HuH-7 (cell line): ENCODE measurements around the gene RNU1-4.
"Not testable (repeated sequence)": the region's sequence is repeated elsewhere in the genome, so short reads cannot be mapped to it uniquely, and the experiment has no call there.

ENCODE experiments used
- DNase-seq: peaks from one replicate; pipeline ENCODE4 v3.0.0; 2011; ENCODE audit warnings: low spot score

RNU1-4 gene

GRCh38 chr1:16708704-16709103, 31.6 kb upstream of the RNU1-4 start:
- not testable (repeated sequence) for DNase-seq

DNA sequence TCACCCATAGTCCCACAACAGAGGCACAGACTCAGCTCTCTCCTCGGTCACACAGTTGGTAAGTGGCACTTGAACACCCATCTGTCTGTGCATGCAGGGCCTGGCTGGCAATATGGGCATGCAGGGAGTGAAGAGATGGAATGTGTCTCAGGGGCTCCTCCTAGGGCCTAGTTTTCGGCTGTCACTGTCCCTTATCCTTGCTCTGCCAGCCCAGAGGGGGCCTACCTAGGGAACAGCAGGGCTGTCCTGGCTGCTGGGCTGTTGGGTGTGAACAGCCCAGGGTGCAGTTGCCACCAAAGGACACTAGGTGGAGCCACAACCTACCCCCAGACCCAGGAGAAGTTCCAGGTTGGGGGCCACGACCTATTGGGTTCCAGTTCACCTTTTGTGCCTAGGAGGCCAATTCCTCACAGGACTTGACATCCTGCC, 30.6 kb upstream of the RNU1-4 start:
- DNase-seq: not testable (repeated sequence)

GRCh38 chr1:16710618-16711017, 29.7 kb upstream of the RNU1-4 start:
- not testable (repeated sequence) for DNase-seq

- DNase-seq: not testable (repeated sequence)
These were observed 28.2 kb upstream of the RNU1-4 start for GRCh38 chr1:16712131-16712530.

DNA sequence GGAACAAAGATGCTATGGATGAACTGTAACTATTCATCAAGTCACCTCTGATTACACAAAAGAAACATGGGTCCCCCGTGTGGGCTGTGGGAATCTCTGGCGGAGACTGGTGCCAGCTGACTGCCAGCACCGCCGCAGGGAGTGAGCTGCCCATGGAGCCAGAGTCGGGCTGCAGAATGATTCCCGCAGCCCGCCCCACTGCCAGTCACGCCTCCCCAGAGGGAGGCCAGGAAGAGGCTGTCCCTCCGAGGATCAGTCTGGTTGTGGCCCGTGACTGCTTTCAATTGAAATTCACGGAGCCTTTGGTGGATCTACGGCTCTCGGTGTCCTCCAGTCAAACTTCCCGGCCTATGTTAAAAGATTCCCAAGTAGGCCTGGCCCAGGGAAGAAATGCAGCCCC, 27.7 kb upstream of the RNU1-4 start:
- DNase-seq: not testable (repeated sequence)

- DNase-seq: not testable (repeated sequence)
These were observed 27.3 kb upstream of the RNU1-4 start for GRCh38 chr1:16712984-16713383.

- DNase-seq: not testable (repeated sequence)
These were observed 26.8 kb upstream of the RNU1-4 start for GRCh38 chr1:16713480-16713879.

- DNase-seq: no peak
These were observed 23.5 kb upstream of the RNU1-4 start for GRCh38 chr1:16716691-16717335.

DNA sequence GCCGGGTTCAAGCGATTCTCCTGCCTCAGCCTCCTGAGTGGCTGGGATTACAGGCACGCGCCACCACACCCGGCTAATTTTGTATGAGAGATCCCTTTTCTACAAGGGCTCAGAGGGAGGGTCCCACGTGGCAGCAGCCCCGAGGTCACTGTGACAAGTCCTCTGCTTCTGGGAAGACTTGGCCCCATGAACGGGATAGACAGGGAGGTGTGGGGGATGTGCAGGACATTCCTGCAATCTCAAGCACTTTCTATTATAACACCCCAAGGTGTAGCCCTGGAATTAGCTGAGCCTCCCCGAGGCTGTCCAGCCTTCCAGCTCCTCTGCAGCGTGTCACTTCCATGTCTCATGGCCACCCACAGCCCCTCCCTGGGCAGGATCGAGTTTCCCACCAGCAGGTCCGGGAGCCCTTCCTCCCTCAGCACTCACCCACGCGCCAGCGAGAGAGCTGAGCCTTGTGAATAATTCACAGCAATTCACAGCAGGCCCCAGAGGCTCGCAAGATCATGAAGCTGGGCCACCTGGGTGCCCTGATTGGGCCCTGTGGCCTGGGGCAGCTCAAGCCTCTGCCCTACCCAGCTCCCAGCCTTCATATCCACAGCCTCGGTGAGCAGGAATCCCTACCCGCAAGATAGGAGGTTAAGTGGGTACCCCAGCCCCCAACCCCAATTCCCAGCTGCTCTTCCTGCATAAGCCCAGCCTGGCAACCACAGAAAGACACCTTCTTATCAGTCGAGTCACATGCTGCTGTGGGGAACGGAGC, 22.8 kb upstream of the RNU1-4 start:
- no peak for DNase-seq

DNA sequence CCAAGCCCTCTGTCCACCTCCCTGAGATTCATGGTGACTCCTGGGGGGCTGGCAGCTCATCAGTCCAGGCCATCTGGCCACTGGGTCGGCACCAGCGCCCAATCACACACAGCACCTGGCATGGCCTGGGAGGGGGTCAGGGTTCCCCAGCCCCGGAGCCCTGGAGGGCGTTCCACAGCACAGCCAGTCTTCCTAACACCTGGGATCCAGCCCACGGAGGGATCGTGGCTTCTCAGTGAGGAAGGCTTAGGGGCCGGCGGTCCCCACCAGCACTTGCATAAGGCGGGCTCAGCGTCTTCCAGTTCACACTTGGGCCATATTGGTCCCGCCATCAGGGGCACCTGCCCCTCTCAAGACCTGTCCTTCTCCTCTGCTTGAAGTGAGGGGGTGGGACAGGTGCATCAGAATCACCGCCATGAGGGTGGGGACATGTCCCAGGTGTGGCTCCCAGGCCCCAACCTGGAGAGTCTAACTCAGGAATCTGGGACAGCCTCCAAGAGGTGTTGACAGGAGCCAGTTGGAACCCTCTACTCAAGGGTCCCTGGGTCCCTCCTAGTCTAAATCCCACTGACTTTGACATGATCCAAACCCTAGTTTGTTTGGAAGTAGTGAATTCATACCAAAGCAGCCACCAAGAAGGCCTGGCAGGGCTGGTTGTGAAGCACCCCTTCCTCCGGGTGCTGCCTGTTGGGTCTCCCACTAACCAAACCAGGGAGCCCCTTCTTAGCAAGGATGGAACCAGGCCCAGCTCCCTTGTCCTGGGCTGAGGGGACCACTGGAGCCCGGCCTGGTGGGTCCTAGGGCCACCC, 22.0 kb upstream of the RNU1-4 start:
- not testable (repeated sequence) for DNase-seq

GRCh38 chr1:16718908-16719533, 21.3 kb upstream of the RNU1-4 start:
- no peak for DNase-seq

DNA sequence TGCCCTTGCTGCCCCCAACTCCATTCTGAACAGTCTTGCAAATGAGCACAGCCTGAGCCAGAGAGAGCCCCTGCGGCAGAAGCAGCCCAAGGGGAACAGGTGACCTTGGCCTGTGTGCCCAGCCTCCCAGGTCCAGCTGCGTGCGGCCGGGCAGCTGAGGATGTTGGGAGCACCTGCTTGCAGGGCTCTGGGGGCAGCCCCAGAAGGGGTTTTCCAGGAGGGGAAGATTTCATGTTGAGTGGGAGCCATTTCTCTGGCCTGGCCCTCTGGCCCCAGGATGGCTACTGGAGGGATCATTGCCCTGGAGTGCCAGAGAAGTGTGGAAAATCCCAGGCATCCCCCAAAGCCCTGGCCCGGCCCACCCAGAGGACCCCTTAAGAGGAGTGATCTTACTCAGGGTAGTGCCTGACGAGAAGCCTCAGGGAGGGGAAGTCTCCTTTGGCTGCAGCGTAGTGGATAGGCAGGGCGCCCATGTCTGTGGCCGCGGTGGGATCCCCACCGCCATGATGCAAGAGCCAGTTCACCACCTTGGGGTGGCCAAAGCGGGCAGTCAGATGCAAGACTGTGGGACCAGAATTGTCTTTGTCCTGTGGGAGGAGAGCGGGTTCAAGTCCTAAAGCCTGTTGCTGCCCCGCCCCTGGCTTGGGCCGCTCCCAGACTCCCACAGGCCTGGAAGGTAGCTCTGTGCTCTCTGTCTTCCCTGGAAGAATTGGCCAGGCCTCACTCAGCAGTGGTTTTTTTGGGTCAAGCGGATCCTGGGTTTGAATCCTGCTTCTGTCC, 20.6 kb upstream of the RNU1-4 start:
- no peak for DNase-seq

GRCh38 chr1:16720351-16721223, 19.7 kb upstream of the RNU1-4 start:
- DNase-seq: no peak

DNA sequence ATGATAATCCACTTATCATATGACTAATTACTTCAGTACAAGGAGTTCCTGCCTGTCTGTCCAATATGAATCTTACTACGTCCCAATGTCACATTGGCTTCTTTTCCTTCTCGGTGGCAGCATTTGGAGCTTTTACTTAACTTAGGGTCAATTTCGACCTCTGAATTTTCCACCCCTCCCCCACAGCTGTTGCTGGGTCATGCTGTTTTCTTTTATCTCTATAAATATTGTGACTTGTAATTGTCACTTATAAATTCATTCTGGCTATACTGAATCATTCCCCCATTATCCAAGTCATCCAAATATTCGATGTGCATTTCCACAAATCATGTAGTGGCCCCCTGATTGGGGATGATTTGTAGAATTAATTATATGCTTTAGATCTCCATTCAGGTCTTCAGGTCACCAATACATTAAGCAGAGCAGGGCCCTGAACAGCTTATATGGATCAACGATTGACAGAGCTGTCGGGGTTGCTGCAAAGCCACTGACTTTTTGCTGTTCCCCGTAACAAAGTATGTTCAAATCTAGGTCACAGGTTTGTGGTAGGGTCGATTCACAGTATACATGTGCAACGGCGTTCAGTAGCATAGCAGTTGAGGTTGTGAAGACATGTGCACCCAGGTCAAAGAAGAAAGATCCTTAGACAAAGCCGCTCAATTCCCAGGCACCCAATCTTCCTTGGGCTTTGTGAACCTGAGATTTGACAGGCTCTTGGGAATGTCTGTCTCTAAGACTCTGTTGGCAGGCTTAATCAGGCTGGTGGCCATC, 18.3 kb upstream of the RNU1-4 start:
- DNase-seq: no peak

DNA sequence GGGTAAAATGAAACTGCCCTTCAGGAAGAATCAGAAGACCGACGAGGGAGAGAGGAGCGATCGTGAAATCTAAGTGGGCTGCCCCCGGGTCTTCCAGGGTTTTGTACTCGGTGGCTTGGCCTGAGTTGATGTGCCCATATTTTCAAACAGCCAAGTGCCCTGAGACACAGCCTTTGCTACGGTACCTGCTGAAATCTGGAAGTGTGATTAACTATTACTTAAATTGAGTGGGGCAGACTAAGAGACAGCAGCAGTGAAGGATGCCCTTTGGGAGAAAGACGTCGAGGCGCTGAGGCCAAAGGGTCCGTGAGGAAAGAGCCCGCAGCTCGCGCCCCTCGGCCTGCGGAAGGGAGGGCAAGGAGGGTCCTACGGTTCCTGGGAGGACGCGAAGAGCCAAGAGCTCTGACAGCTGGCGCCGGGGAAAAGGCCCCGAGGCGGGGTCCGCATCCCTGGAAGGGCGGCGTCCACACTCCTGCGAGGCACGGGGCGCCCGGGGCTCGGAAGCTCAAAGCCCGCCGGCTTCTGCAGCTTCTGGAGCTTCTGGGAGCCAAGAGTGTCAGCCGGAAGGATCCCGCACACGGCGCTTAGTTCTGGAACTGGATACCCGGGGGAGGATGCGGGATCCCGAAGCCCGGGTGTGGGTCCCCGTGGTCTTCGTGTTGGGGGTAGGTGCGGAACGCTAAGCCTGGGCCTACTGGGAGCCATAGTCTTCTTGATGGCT, 15.4 kb upstream of the RNU1-4 start:
- no peak for DNase-seq

GRCh38 chr1:16725439-16726245, 14.7 kb upstream of the RNU1-4 start:
- not testable (repeated sequence) for DNase-seq

- peak; percentile 76 for DNase-seq
These were observed 12.9 kb upstream of the RNU1-4 start for GRCh38 chr1:16727190-16728111.
